GM10248 (cell line): Measurements from ENCODE around the gene MAPK4.

Source experiments
- CTCF ChIA-PET: fragments of 300-600 bp; sonication (Branson Sonifier 250); formaldehyde crosslinking; extraction: SDS; loops from one replicate; lab custom pipeline; 2021; ENCODE audit warnings: antibody characterized with exemption; lab: Yijun Ruan, JAX
- POLR2A ChIA-PET: fragments of 350-650 bp; sonication (Branson Sonifier 250); formaldehyde crosslinking; extraction: SDS; loops from one replicate; lab custom pipeline; 2020; ENCODE audit warnings: antibody characterized with exemption; lab: Yijun Ruan, JAX
- DNase-seq: peaks from one replicate; pipeline ENCODE4 v3.0.0; 2012; ENCODE audit errors: extremely low spot score
- CTCF ChIP-seq: IDR thresholded peaks from 2 replicates; pipeline ENCODE4 v1.5.1; 2012; ENCODE audit warnings: mild to moderate bottlenecking, low read depth; ENCODE audit errors: extremely low read depth, missing control alignments, control extremely low read depth

Gene MAPK4

DNA sequence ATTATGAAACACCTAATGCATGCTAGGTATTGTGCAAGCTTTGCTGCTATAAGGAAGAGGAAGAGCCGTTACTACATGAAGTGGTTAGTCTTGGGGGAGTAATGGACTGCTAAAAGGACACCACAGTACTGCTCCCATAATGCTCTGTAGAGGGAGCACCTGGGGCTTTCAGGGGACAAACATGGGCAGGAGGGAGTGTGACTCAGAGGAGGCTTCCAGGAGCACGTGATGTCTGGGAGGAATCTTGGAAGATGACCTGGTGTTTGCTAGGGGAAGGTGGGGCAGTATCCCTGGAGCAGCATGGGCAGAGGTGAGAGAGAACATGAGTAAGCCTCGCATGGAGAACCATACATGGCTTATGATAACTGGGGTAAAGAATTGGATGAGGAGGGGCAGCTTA lies 18.8 kb downstream of the MAPK4 start:
- POLR2A ChIA-PET: no interaction called here
- no peak for DNase-seq
- no peak for TF ChIP-seq CTCF
- CTCF ChIA-PET: interaction anchor here (1.2 kb wide), 1 partner anchor 9 kb away, joined by 3 read pairs; no protein-coding TSS in a partner anchor

DNA sequence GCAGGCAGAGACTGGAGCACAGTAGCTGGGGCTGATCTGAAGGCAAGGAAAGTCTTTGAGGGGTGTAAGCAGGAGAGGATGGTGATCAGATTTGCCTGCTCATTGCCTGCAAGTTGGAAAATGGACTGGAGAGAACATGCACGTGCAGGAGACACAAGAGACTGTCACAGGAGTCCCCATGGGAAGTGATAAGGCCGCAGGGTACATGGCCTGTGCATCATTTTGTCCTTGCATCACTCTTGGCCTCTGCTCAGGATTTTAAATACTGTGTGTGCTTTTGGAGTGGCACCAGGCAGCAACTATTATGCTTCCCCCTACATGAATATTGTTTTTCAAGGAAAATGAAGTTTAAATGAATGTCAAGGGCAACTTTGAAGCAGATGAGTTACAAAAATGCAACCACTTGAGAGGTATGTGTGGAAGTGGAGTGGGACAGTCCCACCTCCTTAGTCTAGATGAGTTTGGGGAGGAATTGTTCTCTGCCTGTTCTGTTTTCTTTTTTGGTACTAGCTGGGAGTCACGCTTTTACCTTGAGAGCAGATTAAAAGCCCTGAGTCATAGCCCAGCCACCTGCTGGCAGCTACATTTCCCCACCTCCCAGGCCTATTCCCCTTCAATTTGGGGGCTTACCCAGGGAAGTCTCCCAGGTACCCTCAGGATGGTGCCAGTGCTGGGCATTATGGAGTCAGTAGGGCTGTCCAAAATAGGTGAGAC lies 19.3 kb downstream of the MAPK4 start:
- POLR2A ChIA-PET: no interaction called here
- no peak for TF ChIP-seq CTCF
- CTCF ChIA-PET: no interaction called here
- no peak for DNase-seq

DNA sequence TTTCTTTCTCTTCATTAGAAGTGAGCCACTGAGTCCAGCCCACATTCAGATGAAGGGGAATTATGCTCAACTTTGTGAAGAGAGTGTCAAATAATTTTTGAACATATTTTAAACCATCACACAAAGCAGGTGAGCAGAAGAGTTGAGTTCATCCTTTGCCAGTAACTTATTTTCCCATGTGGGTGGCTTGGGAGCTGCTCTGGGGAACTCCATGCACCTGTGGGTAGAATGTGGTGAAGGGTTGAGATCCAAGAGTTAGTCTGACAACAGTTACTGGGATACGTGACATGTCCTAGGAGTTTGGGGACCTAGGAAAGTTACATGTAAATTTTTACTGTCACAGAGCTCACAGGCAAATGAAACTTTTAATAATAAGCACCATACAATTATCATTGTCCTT lies 21.6 kb downstream of the MAPK4 start:
- TF ChIP-seq CTCF: no peak
- ChIA-PET POLR2A (no interaction called here), CTCF (interaction anchor here (2.5 to 2.7 kb wide), 2 partner anchors 9 to 12 kb away, joined by 7 read pairs; no protein-coding TSS in a partner anchor)
- DNase-seq: no peak

GRCh38 chr18:50582500-50582899 lies 22.6 kb downstream of the MAPK4 start:
- POLR2A ChIA-PET: no interaction called here
- no peak for TF ChIP-seq CTCF
- no peak for DNase-seq
- CTCF ChIA-PET: interaction anchor here (2.5 to 2.7 kb wide), 2 partner anchors 10 to 11 kb away, joined by 7 read pairs; no protein-coding TSS in a partner anchor

DNA sequence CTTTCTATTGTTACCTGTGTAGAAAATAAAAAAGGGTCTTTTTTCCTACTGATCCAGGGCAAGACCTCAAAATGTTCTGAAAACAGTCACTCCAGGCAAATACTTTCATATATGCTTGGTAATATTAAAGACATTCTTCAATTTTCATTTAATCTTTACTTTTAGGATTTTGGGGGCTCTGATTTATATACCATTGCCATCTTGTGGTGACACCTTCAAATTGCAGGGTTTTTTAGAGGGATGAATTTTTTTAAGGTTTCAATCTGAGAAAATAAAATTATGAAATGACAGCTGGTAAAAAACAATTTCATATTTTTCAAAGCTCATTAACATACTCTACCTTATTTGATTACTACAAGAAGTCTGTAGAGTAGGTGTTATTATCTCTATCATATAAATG lies 26.8 kb downstream of the MAPK4 start:
- TF ChIP-seq CTCF: no peak
- no peak for DNase-seq
- ChIA-PET CTCF (interaction anchor here (1.3 to 3.3 kb wide), 2 partner anchors 9 to 10 kb away, joined by 3 to 11 read pairs; no protein-coding TSS in a partner anchor), POLR2A (no interaction called here)

DNA sequence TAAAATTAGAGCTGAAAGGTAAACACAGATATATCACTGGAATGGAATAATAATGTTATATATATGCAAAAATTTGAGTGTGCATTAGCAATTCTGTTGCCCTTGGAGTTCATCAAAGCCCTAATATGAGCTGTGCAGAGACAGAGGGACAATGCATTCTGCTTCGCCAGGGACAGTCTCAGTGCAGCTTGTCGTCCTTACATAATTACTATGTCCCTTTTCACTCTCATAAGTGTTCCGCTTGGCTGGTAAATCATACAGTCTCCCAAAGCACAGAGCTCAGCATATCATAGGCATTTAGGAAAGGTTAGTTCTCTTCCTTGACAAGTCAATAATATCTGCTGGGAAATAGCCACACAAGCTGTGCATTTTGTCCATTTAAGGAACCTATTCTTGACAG lies 30.7 kb downstream of the MAPK4 start:
- CTCF ChIA-PET: interaction anchor here (1.3 kb wide), 1 partner anchor 9 kb away, joined by 5 read pairs; no protein-coding TSS in a partner anchor
- POLR2A ChIA-PET: no interaction called here
- no peak for DNase-seq
- TF ChIP-seq CTCF: no peak
